ENCODE measurements around the gene CCDC88C. TPM values are rescaled to one million over a fixed set of nuclear protein-coding genes. Genes with fewer than 3 reads are reported as not detected.
"Not testable (repeated sequence)": the region's sequence is repeated elsewhere in the genome, so short reads cannot be mapped to it uniquely, and the experiment has no call there.

CCDC88C gene
- total and polyA plus RNA-seq, 3 donors from 2014 or later = 36.5 to 51.3 (median 47.4) TPM

GRCh38 chr14:91444335-91445020, 26.9 kb upstream of the CCDC88C start:
- 86 to 87% methylated on average over 6 of the region's 6 CpGs for WGBS, 2 donors
- Histone ChIP-seq H3K36me3 (ENCODE audit: low read depth, missing control alignments) (no peaks in the 10 kb centered on the region), H3K9me3 (no peaks in the 10 kb centered on the region), H3K27me3 (no peaks in the 10 kb centered on the region), H3K4me1 (no peaks in the 10 kb centered on the region), H3K27ac (no peak overlapping the region), H3K4me3 (no peak overlapping the region)
- DNase-seq = no peak
- TF ChIP-seq CTCF (IDR thresholded peaks at IDR 0.05) = no peak
- TF ChIP-seq POLR2A (IDR thresholded peaks at IDR 0.05) = no peak
- intact Hi-C loops (cut with DNase I; ENCODE audit: low total_unique reads) = no loop called here

- H3K4me3 ChIP-seq = no peak overlapping the region
- no peaks in the 10 kb centered on the region for H3K4me1 ChIP-seq
- H3K27ac ChIP-seq = no peak overlapping the region
- no peaks in the 10 kb centered on the region for H3K27me3 ChIP-seq
- no peak for TF ChIP-seq POLR2A (IDR thresholded peaks at IDR 0.05)
- no peak for TF ChIP-seq CTCF (IDR thresholded peaks at IDR 0.05)
- no peak for DNase-seq
- intact Hi-C loops (cut with DNase I; ENCODE audit: low total_unique reads) = no loop called here
- WGBS, 2 donors = 100% methylated on average over 1 of the region's 1 CpG
- no peaks in the 10 kb centered on the region for H3K9me3 ChIP-seq
- no peaks in the 10 kb centered on the region for H3K36me3 ChIP-seq (ENCODE audit: low read depth, missing control alignments)
These were observed 21.7 kb upstream of the CCDC88C start for GRCh38 chr14:91439345-91439744.

- intact Hi-C loops (cut with DNase I; ENCODE audit: low total_unique reads) = no loop called here
- DNase-seq = no peak
- no peak overlapping the region for H3K27ac ChIP-seq
- TF ChIP-seq POLR2A (IDR thresholded peaks at IDR 0.05) = no peak
- no peak for TF ChIP-seq CTCF (IDR thresholded peaks at IDR 0.05)
- H3K4me1 ChIP-seq = no peaks in the 10 kb centered on the region
- no peaks in the 10 kb centered on the region for H3K9me3 ChIP-seq
- H3K4me3 ChIP-seq = no peak overlapping the region
- H3K36me3 ChIP-seq (ENCODE audit: low read depth, missing control alignments) = no peaks in the 10 kb centered on the region
- H3K27me3 ChIP-seq = no peaks in the 10 kb centered on the region
These were observed 21.2 kb upstream of the CCDC88C start for GRCh38 chr14:91438845-91439244.

GRCh38 chr14:91436266-91436665, 18.6 kb upstream of the CCDC88C start:
- H3K27me3 ChIP-seq; H3K4me1 ChIP-seq; H3K27ac ChIP-seq; H3K9me3 ChIP-seq; intact Hi-C loops (cut with DNase I; ENCODE audit: low total_unique reads); H3K4me3 ChIP-seq; H3K36me3 ChIP-seq (ENCODE audit: low read depth, missing control alignments); DNase-seq: not testable (repeated sequence)
- WGBS, 2 donors = 86 to 91% methylated on average over 14 to 16 of the region's 16 CpGs

- DNase-seq = no peak
- H3K36me3 ChIP-seq (ENCODE audit: low read depth, missing control alignments) = no peaks in the 10 kb centered on the region
- intact Hi-C loops (cut with DNase I; ENCODE audit: low total_unique reads) = no loop called here
These were observed 11.8 kb upstream of the CCDC88C start for GRCh38 chr14:91429385-91429784.

GRCh38 chr14:91428931-91429330, 11.3 kb upstream of the CCDC88C start:
- DNase-seq; intact Hi-C loops (cut with DNase I; ENCODE audit: low total_unique reads); H3K27me3 ChIP-seq; H3K9me3 ChIP-seq; H3K4me3 ChIP-seq; H3K4me1 ChIP-seq; H3K36me3 ChIP-seq (ENCODE audit: low read depth, missing control alignments); H3K27ac ChIP-seq: not testable (repeated sequence)
- 48 to 62% methylated on average over 1 of the region's 1 CpG for WGBS, 2 donors

More at GRCh38 chr14:91429385-91429784, 11.8 kb upstream of the CCDC88C start:
- Histone ChIP-seq H3K4me1 (no peaks in the 10 kb centered on the region), H3K27ac (no peak overlapping the region), H3K4me3 (no peak overlapping the region), H3K9me3 (no peaks in the 10 kb centered on the region), H3K27me3 (no peaks in the 10 kb centered on the region)
- 60 to 61% methylated on average over 3 of the region's 3 CpGs for WGBS, 2 donors
- TF ChIP-seq POLR2A (IDR thresholded peaks at IDR 0.05) (no peak), CTCF (IDR thresholded peaks at IDR 0.05) (no peak)

- H3K36me3 ChIP-seq (ENCODE audit: low read depth, missing control alignments); H3K4me1 ChIP-seq; intact Hi-C loops (cut with DNase I; ENCODE audit: low total_unique reads); H3K9me3 ChIP-seq; H3K4me3 ChIP-seq; DNase-seq; H3K27me3 ChIP-seq: not testable (repeated sequence)
- H3K27ac ChIP-seq = peak overlapping the region; percentile 30 to 47
- WGBS, 2 donors = 69 to 88% methylated on average over 9 of the region's 9 CpGs
These were observed 7.9 kb upstream of the CCDC88C start for GRCh38 chr14:91425531-91425944.
